ENCODE data around the gene SCYL1.

The SCYL1 gene

GRCh38 chr11:65528819-65529350 lies 4.0 kb downstream of the SCYL1 start:
- Histone ChIP-seq H3K9ac (ENCODE audit: low read length) (no peak overlapping the region), H3K4me2 (ENCODE audit: low read length) (no peak overlapping the region), H3K79me2 (ENCODE audit: low read length) (peaks cover 15% of the 10 kb centered on the region), H3K4me1 (ENCODE audit: low read length) (peaks cover 17% of the 10 kb centered on the region), H3K9me3 (ENCODE audit: insufficient read depth, low read length) (no peaks in the 10 kb centered on the region), H3K4me3 (ENCODE audit: low read length) (no peak overlapping the region), H2AFZ (ENCODE audit: low read depth, low read length) (no peak overlapping the region), H3K27me3 (ENCODE audit: low read depth, low read length) (no peaks in the 10 kb centered on the region), H3K36me3 (replicated peaks; ENCODE audit: low read depth, low read length) (peaks cover 47% of the 10 kb centered on the region), H3K27ac (ENCODE audit: low read length) (no peak overlapping the region), H4K20me1 (ENCODE audit: insufficient read depth, low read length) (0 out of 2 replicates have a peak, but pooled peaks cover 3% of the 10 kb centered on the region)
- TF ChIP-seq EZH2phosphoT487 (IDR thresholded peaks at IDR 0.05; ENCODE audit: low read depth) (no peak), CTCF (IDR thresholded peaks at IDR 0.05; ENCODE audit: low read depth, low read length) (no peak)

GRCh38 chr11:65529475-65530156 lies 4.7 kb downstream of the SCYL1 start:
- TF ChIP-seq EZH2phosphoT487 (IDR thresholded peaks at IDR 0.05; ENCODE audit: low read depth): no peak
- no peak for TF ChIP-seq CTCF (IDR thresholded peaks at IDR 0.05; ENCODE audit: low read depth, low read length)
- peaks cover 10% of the 10 kb centered on the region for H3K4me1 ChIP-seq (ENCODE audit: low read length)
- peaks cover 47% of the 10 kb centered on the region for H3K36me3 ChIP-seq (replicated peaks; ENCODE audit: low read depth, low read length)
- no peak overlapping the region for H3K4me3 ChIP-seq (ENCODE audit: low read length)
- peaks cover 15% of the 10 kb centered on the region for H3K79me2 ChIP-seq (ENCODE audit: low read length)
- no peaks in the 10 kb centered on the region for H3K27me3 ChIP-seq (ENCODE audit: low read depth, low read length)
- H2AFZ ChIP-seq (ENCODE audit: low read depth, low read length): no peak overlapping the region
- H3K9ac ChIP-seq (ENCODE audit: low read length): no peak overlapping the region
- H3K9me3 ChIP-seq (ENCODE audit: insufficient read depth, low read length): no peaks in the 10 kb centered on the region
- 0 out of 2 replicates have a peak, but pooled peaks cover 3% of the 10 kb centered on the region for H4K20me1 ChIP-seq (ENCODE audit: insufficient read depth, low read length)
- H3K27ac ChIP-seq (ENCODE audit: low read length): no peak overlapping the region
- no peak overlapping the region for H3K4me2 ChIP-seq (ENCODE audit: low read length)

- peaks cover 14% of the 10 kb centered on the region for H3K79me2 ChIP-seq (ENCODE audit: low read length)
- peaks cover 49% of the 10 kb centered on the region for H3K36me3 ChIP-seq (replicated peaks; ENCODE audit: low read depth, low read length)
- no peak overlapping the region for H3K4me3 ChIP-seq (ENCODE audit: low read length)
- H3K9me3 ChIP-seq (ENCODE audit: insufficient read depth, low read length): no peaks in the 10 kb centered on the region
- H3K4me1 ChIP-seq (ENCODE audit: low read length): peaks cover 10% of the 10 kb centered on the region
- no peak overlapping the region for H2AFZ ChIP-seq (ENCODE audit: low read depth, low read length)
- no peak overlapping the region for H3K4me2 ChIP-seq (ENCODE audit: low read length)
- 0 out of 2 replicates have a peak, but pooled peaks cover 3% of the 10 kb centered on the region for H4K20me1 ChIP-seq (ENCODE audit: insufficient read depth, low read length)
- H3K27ac ChIP-seq (ENCODE audit: low read length): no peak overlapping the region
- H3K27me3 ChIP-seq (ENCODE audit: low read depth, low read length): no peaks in the 10 kb centered on the region
- TF ChIP-seq EZH2phosphoT487 (IDR thresholded peaks at IDR 0.05; ENCODE audit: low read depth): no peak
- TF ChIP-seq CTCF (IDR thresholded peaks at IDR 0.05; ENCODE audit: low read depth, low read length): peak; percentile 35
- no peak overlapping the region for H3K9ac ChIP-seq (ENCODE audit: low read length)
Measured at GRCh38 chr11:65530157-65530496, 5.2 kb downstream of the SCYL1 start.

- TF ChIP-seq EZH2phosphoT487 (IDR thresholded peaks at IDR 0.05; ENCODE audit: low read depth) (no peak), CTCF (IDR thresholded peaks at IDR 0.05; ENCODE audit: low read depth, low read length) (no peak)
- Histone ChIP-seq H3K27me3 (ENCODE audit: low read depth, low read length) (no peaks in the 10 kb centered on the region), H2AFZ (ENCODE audit: low read depth, low read length) (no peak overlapping the region), H4K20me1 (ENCODE audit: insufficient read depth, low read length) (no peaks in the 10 kb centered on the region), H3K4me1 (ENCODE audit: low read length) (no peaks in the 10 kb centered on the region), H3K9me3 (ENCODE audit: insufficient read depth, low read length) (no peaks in the 10 kb centered on the region), H3K4me3 (ENCODE audit: low read length) (no peak overlapping the region), H3K4me2 (ENCODE audit: low read length) (no peak overlapping the region), H3K36me3 (replicated peaks; ENCODE audit: low read depth, low read length) (peaks cover 51% of the 10 kb centered on the region), H3K79me2 (ENCODE audit: low read length) (no peaks in the 10 kb centered on the region), H3K27ac (ENCODE audit: low read length) (no peak overlapping the region), H3K9ac (ENCODE audit: low read length) (no peak overlapping the region)
Measured at GRCh38 chr11:65532388-65533064, 7.6 kb downstream of the SCYL1 start.

Data from OCI-LY3 (cell line).